Measurements from ENCODE around the gene KCTD21.

- TF ChIP-seq CTCF (IDR thresholded peaks at IDR 0.05 in 2 of 3, conservative IDR thresholded peaks at IDR 0.05 in 1 of 3; ENCODE audit: control insufficient read depth in 2 of 3, extremely low read depth in 1 of 3, insufficient read depth in 1 of 3, low read depth in 3 of 3, low read length in 3 of 3) (no peak), EP300 (IDR thresholded peaks at IDR 0.05; ENCODE audit: borderline replicate concordance in 1 of 2, control insufficient read depth in 1 of 2, low read depth in 2 of 2, low read length in 2 of 2) (no peak), ZBED1 (IDR thresholded peaks at IDR 0.05; ENCODE audit: borderline replicate concordance) (no peak), ZBTB33 (IDR thresholded peaks at IDR 0.05) (no peak), BRCA1 (IDR thresholded peaks at IDR 0.05; ENCODE audit: low read depth, low read length) (no peak), KAT2A (conservative IDR thresholded peaks at IDR 0.05; ENCODE audit: control insufficient read depth, low read depth, low read length) (no peak), BHLHE40 (IDR thresholded peaks at IDR 0.05; ENCODE audit: borderline replicate concordance in 1 of 2, low read depth in 2 of 2, low read length in 1 of 2) (no peak), RCOR1 (conservative IDR thresholded peaks at IDR 0.05; ENCODE audit: low read depth, low read length) (no peak), CREB1 (IDR thresholded peaks at IDR 0.05; ENCODE audit: low read depth) (no peak), MAX (IDR thresholded peaks at IDR 0.05; ENCODE audit: low read depth, low read length) (no peak)
These were observed 16.8 kb upstream of the KCTD21 start for GRCh38 chr11:78205256-78205655.

Measured in GM12878 (cell line).